ENCODE measurements around the gene UNKL.

UNKL gene

GRCh38 chr16:1323296-1324239, 90.9 kb downstream of the UNKL start:
- DNase-seq (ENCODE audit: low read depth), result no peak

GRCh38 chr16:1322407-1322806, 92.1 kb downstream of the UNKL start:
- no peak for DNase-seq (ENCODE audit: low read depth)

GRCh38 chr16:1320658-1321240, 93.8 kb downstream of the UNKL start:
- DNase-seq (ENCODE audit: low read depth), result no peak

- DNase-seq (ENCODE audit: low read depth), result no peak
Observed at GRCh38 chr16:1320097-1320496, 94.4 kb downstream of the UNKL start.

- no peak for DNase-seq (ENCODE audit: low read depth)
Observed at GRCh38 chr16:1319041-1319440, 95.5 kb downstream of the UNKL start.

- DNase-seq (ENCODE audit: low read depth), result no peak
Observed at GRCh38 chr16:1318268-1318545, 96.3 kb downstream of the UNKL start.

- no peak for DNase-seq (ENCODE audit: low read depth)
Observed at GRCh38 chr16:1317479-1318267, 96.8 kb downstream of the UNKL start.

- DNase-seq (ENCODE audit: low read depth), result no peak
Observed at GRCh38 chr16:1316033-1316405, 98.5 kb downstream of the UNKL start.

- no peak for DNase-seq (ENCODE audit: low read depth)
Observed at GRCh38 chr16:1315081-1316032, 99.1 kb downstream of the UNKL start.

- no peak for DNase-seq (ENCODE audit: low read depth)
Observed at GRCh38 chr16:1314399-1315068, 100.0 kb downstream of the UNKL start.

GRCh38 chr16:1313721-1314369, 100.7 kb downstream of the UNKL start:
- DNase-seq (ENCODE audit: low read depth), result no peak
